Heart right ventricle (tissue), 16 donors: ENCODE data around the gene AGBL1. TPM values are rescaled to one million over a fixed set of nuclear protein-coding genes. Genes with fewer than 3 reads are reported as not detected.
"Not testable (repeated sequence)": the region's sequence is repeated elsewhere in the genome, so short reads cannot be mapped to it uniquely, and the experiment has no call there.

Experiments
- ATAC-seq, 8 donors: fragments of 200-7000 bp; cut with Tn5 transposase; one replicate each; pipeline ENCODE4 v1.9.1; 2020; ENCODE audit warnings: mild to moderate bottlenecking in 8 of 8, moderate library complexity in 8 of 8, moderate number of reproducible peaks in 1 of 8
- DNase-seq, 2 donors: peaks; one replicate each; pipeline ENCODE4 v3.0.0-alpha.2; 2020
- H3K27ac ChIP-seq, 10 donors: fragments of 200-600 bp; sonication (generic) in 2 of 10; one replicate each; pipeline versions ENCODE4 v1.5.0 to v1.8.0; 2020 to 2022; ENCODE audit warnings: mild to moderate bottlenecking in 3 of 10
- H3K27me3 ChIP-seq, 7 donors: fragments of 200-600 bp; one replicate each; pipeline ENCODE4 v1.8.0; 2021 to 2022; ENCODE audit warnings: mild to moderate bottlenecking in 2 of 7
- H3K36me3 ChIP-seq, 9 donors: fragments of 200-600 bp; sonication (generic) in 1 of 9; one replicate each; pipeline versions ENCODE4 v1.5.0 to v1.8.0; 2020 to 2022; ENCODE audit warnings: mild to moderate bottlenecking in 2 of 9
- H3K4me1 ChIP-seq, 9 donors: fragments of 200-600 bp; sonication (generic) in 1 of 9; one replicate each; pipeline versions ENCODE4 v1.5.0 to v1.8.0; 2020 to 2022; ENCODE audit warnings: mild to moderate bottlenecking in 4 of 9
- H3K4me3 ChIP-seq, 10 donors: fragments of 200-600 bp; sonication (generic) in 2 of 10; one replicate each; pipeline versions ENCODE4 v1.5.0 to v1.8.0; 2020 to 2022; ENCODE audit warnings: mild to moderate bottlenecking in 7 of 10, moderate library complexity in 2 of 10
- H3K9me3 ChIP-seq, 11 donors: fragments of 200-600 bp in 10 of 11; sonication (generic) in 2 of 11; one replicate each; pipeline versions ENCODE4 v1.5.0 to v1.8.0; 2013 to 2022; ENCODE audit warnings: mild to moderate bottlenecking in 2 of 11, control low read depth in 1 of 11, moderate library complexity in 1 of 11
- CTCF ChIP-seq, 9 donors: fragments of 200-600 bp; sonication (generic) in 2 of 9; IDR thresholded peaks; one replicate each; pipeline versions ENCODE4 v1.5.0 to v1.8.0; 2021 to 2022; ENCODE audit warnings: antibody characterized with exemption in 9 of 9, mild to moderate bottlenecking in 5 of 9, moderate library complexity in 1 of 9
- WGBS, 2 donors: extraction: QIAGEN DNeasy Blood & Tissue Kit; methylation state at CpG; one replicate each; pipeline ENCODE4 v1.1.7; 2013; ENCODE audit warnings: inconsistent platforms in 1 of 2; 5-methylcytosine and 5-hydroxymethylcytosine counted together
- intact Hi-C, 10 donors: fragments of 100-400 bp; cut with DNase I; formaldehyde crosslinking; loops; one replicate each; pipeline versions ENCODE4 v1.11.1 to v1.14.2; 2022
- polyA plus RNA-seq, 2 donors: library from polyadenylated mRNA; stranded (reverse); fragments of 200-250 nt; gene quantifications; one replicate each; pipeline ENCODE4 v1.2.3, GENCODE V29; 2013
- total RNA-seq, 10 donors: library from RNA; stranded (reverse); fragmentation: NEBNext Ultra II Directional in 3 of 10; extraction: Animal tissue kit (Norgen Biotek cat#: 25700) in 3 of 10; gene quantifications; one replicate each; pipeline versions ENCODE4 v1.2.1 to v1.2.4, GENCODE V29; 2021 to 2023
- donor health status: Arrhythmogenic right ventricular cardiomyopathy.
- donor health status: ischemic (EF 13 %, LVEDD 7.1; RV severe dilation, severe dysfunction).
- donor health status: healthy with polysubstance abuse.
- donor health status: DM: no; HTN: yes; CAD: no.
- donor health status: DM: no; HTN: no; CAD: no.
- donor health status: ischemic (EF 25% LVEDD 6.9; RV normal size, moderate dysfunction).
- donor health status: ischemic (EF 25% LVEDD 5.7; RV mildly dilated, moderate dysfunction).
- donor health status: healthy.
- donor health status: DM: yes; HTN: yes; CAD: no.
- donor health status: Ischemic cardiomyopathy.
- donor health status: ischemic (EF 35%, LVEDD 5.7; RV mildly dilated, moderate dysfunction).
- donor health status: nonischemic (EF 11% LVEDD 7.7; RV severe dilation, severe dysfunction).
- donor health status: DM: yes; HTN: yes; CAD: no.
- donor health status: PGD.
- donor health status: ischemic (EF 29% LVEDD 5.4; RV normal size, mild dysfunction).
- donor health status: nonischemic (EF 23%, LVEDD 6.1; RV moderate dilation, normal function).

Gene AGBL1
- total and polyA plus RNA-seq, 12 donors: 0.02 to 0.13 (median 0.09) TPM; not detected in 7

DNA sequence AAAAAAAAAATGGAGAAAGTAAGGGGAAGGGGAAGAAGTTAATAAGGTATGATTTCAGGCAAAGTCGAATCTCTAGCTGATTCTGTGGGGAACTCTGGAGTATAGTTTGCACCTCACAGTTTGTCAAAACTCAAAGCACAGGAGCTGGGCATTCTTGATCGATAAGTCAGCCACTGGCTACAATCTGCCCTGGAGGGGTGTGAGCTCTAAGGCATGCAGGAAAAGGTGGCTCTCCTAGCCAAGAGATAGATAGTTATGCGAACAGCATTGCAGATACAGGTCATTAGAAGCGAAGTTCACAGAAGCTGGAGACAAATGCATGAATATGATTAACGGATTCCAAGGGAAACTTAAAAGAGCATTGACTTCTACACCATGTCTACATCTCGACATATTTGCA is 952.6 kb downstream of the AGBL1 start:
- ATAC-seq (no peak), DNase-seq (no peak)
- no peaks in the 10 kb centered on the region for H3K27me3 ChIP-seq
- peaks cover 0 to 12% (median 0%) of the 10 kb centered on the region in 9 donors for H3K4me1 ChIP-seq
- no peak overlapping the region for H3K27ac ChIP-seq
- WGBS, 2 donors: 50 to 58% methylated on average over 6 of the region's 6 CpGs
- peaks cover 0 to 4% (median 0%) of the 10 kb centered on the region in 11 donors for H3K9me3 ChIP-seq
- H3K4me3 ChIP-seq: no peak overlapping the region
- intact Hi-C loops: no loop called here
- H3K36me3 ChIP-seq: no peaks in the 10 kb centered on the region
- TF ChIP-seq CTCF (IDR thresholded peaks at IDR 0.05): no peak

DNA sequence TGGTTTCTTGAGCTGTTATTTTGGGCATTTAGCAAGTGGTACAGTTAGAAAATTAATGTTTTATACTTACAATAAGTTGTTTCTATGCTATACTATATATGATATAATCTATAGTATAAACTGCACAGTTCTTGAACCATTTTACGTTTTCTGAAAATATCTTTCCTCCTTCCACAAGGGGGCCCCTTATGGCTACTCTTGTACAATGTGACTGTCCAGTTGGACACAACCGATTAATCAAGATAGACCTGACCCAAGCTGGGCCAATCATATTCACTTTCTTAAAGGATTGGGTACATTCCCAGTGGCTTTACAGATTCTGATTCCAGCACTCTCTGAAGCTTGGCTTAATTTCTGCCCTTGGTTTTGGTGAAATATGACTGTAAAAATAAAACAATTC is 953.4 kb downstream of the AGBL1 start:
- Histone ChIP-seq H3K36me3 (no peaks in the 10 kb centered on the region), H3K27me3 (no peaks in the 10 kb centered on the region), H3K27ac (no peak overlapping the region), H3K9me3 (no peaks in the 10 kb centered on the region), H3K4me3 (no peak overlapping the region), H3K4me1 (peaks cover 0 to 12% (median 0%) of the 10 kb centered on the region in 9 donors)
- intact Hi-C loops: no loop called here
- peak in 2 of 9 donors; percentile 15 to 24 for TF ChIP-seq CTCF (IDR thresholded peaks at IDR 0.05)
- 43 to 49% methylated on average over 2 of the region's 2 CpGs for WGBS, 2 donors
- no peak for DNase-seq
- ATAC-seq: no peak

- Histone ChIP-seq H3K36me3 (no peaks in the 10 kb centered on the region), H3K9me3 (no peaks in the 10 kb centered on the region), H3K27ac (no peak overlapping the region), H3K4me1 (peaks cover 0 to 12% (median 0%) of the 10 kb centered on the region in 9 donors), H3K4me3 (no peak overlapping the region), H3K27me3 (no peaks in the 10 kb centered on the region)
- intact Hi-C loops: no loop called here
- DNase-seq (no peak), ATAC-seq (no peak)
- whole genome bisulfite sequencing, 2 donors: 86 to 93% methylated on average over 16 of the region's 16 CpGs
- no peak for TF ChIP-seq CTCF (IDR thresholded peaks at IDR 0.05)
Measured at GRCh38 chr15:87034886-87035285, 955.2 kb downstream of the AGBL1 start.

DNA sequence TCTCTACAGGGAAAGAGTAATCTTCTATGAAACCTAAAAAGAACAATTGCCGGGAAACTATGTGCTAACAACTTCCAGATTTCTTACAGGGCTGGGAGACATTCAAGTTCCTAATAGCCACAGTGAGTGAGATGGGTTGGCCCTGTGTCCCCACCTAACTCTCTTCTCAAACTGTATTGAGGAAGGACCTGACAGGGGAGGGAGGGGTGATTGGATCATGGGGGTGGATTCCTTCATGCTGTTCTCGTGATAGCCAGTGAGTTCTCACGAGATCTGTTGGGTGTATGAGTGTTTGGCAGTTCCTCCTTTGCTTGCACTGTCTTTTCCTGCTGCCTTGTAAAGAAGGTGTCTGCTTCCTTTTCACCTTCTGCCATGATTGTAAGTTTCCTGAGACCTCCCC is 958.7 kb downstream of the AGBL1 start:
- ATAC-seq: no peak
- no peaks in the 10 kb centered on the region for H3K9me3 ChIP-seq
- H3K27me3 ChIP-seq: no peaks in the 10 kb centered on the region
- no peak for DNase-seq
- H3K4me3 ChIP-seq: no peak overlapping the region
- no peak overlapping the region for H3K27ac ChIP-seq
- H3K4me1 ChIP-seq: no peaks in the 10 kb centered on the region
- 41 to 43% methylated on average over 3 of the region's 3 CpGs for WGBS, 2 donors
- H3K36me3 ChIP-seq: no peaks in the 10 kb centered on the region
- TF ChIP-seq CTCF (IDR thresholded peaks at IDR 0.05): no peak
- intact Hi-C loops: no loop called here

DNA sequence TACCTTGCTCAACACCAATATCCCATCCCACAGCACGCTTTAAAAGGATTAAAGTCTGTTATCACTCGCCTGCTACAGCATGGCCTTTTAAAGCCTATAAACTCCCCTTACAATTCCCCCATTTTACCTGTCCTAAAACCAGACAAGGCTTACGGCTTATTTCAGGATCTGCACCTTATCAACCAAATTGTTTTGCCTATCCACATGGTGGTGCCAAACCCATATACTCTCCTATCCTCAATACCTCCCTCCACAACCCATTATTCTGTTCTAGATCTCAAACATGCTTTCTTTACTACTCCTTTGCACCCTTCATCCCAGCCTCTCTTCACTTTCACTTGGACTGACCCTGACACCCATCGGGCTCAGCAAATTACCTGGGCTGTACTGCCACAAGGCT is 962.9 kb downstream of the AGBL1 start:
- 80 to 86% methylated on average over 4 of the region's 4 CpGs for WGBS, 2 donors

More for the DNA sequence above, 962.9 kb downstream of the AGBL1 start:
- H3K36me3 ChIP-seq, DNase-seq, H3K4me1 ChIP-seq, H3K27ac ChIP-seq, intact Hi-C loops, H3K27me3 ChIP-seq, H3K4me3 ChIP-seq, ATAC-seq, H3K9me3 ChIP-seq: not testable (repeated sequence)
